RWPE1 (cell line): ENCODE measurements around the gene CMTM5.
A peak's percentile ranks its signal among the peaks of the same experiment; 100 is the strongest.

Experiments
- CTCF ChIA-PET: fragments of 350-600 bp; sonication (Branson Sonifier 250); formaldehyde crosslinking; extraction: SDS; loops from one replicate; lab custom pipeline; 2021; lab: Yijun Ruan, JAX
- POLR2A ChIA-PET: fragments of 400-600 bp; formaldehyde crosslinking; extraction: SDS; loops from one replicate; lab custom pipeline; 2020; ENCODE audit warnings: antibody characterized with exemption; ENCODE audit not compliant: low non-redundant PET; lab: Yijun Ruan, JAX
- DNase-seq: peaks from one replicate; pipeline ENCODE4 v3.0.0; 2012; ENCODE audit warnings: low spot score
- H3K27ac ChIP-seq: fragments of 450-650 bp; 2 replicates; pipeline ENCODE4 v1.5.1; 2017
- CTCF ChIP-seq: fragments of 450-650 bp; conservative IDR thresholded peaks from 2 replicates; pipeline ENCODE4 v1.5.1; 2017; ENCODE audit warnings: low read depth, mild to moderate bottlenecking

Gene CMTM5

DNA sequence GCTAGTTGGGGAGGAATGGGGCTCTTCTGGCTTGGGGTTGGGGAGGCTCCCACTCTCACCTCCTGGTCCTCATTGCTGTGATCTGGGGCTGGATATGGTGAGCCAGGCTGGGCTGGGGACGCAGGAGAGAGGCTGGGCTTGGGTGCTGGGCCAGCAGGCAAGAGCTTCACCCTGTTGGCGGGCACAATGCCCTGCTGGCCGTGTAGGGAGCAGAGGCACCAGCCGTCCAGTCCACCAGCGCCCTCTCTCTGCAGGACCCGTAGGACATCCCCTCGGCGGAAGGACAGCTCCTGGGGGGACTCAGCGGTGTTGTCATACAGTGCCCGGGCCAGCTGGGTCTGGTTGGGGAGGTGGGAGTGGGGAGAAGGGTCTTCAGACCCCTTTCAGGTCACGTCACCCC lies 16.4 kb upstream of the CMTM5 start:
- ChIA-PET POLR2A (no interaction called here), CTCF (interaction anchor here (0.6 to 1.0 kb wide), 2 partner anchors 24 to 62 kb away, joined by 3 read pairs; no protein-coding TSS in a partner anchor)
- DNase-seq: no peak
- TF ChIP-seq CTCF: no peak
- no peak overlapping the region for H3K27ac ChIP-seq

DNA sequence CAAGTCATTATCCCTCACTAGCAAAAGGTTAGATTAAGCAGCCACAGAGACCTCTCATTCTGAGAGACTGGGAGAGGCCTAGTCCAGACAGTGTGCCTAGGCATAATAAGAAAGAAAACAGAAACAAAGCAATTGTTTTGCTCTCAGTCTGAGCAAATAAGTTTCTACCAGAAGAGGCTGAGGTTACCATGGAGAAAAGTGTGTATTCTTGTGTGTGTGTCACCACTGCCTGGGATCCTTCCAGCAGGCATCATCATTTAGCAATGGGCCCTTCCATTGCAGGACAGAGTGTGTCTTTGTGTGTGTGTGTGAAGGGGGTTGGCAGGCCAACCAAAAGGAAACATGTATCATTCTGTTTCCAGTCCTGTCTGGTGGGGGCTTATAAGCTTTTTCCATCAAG lies 15.5 kb upstream of the CMTM5 start:
- CTCF ChIA-PET: no interaction called here
- no peak for DNase-seq
- POLR2A ChIA-PET: no interaction called here
- no peak overlapping the region for H3K27ac ChIP-seq
- no peak for TF ChIP-seq CTCF

DNA sequence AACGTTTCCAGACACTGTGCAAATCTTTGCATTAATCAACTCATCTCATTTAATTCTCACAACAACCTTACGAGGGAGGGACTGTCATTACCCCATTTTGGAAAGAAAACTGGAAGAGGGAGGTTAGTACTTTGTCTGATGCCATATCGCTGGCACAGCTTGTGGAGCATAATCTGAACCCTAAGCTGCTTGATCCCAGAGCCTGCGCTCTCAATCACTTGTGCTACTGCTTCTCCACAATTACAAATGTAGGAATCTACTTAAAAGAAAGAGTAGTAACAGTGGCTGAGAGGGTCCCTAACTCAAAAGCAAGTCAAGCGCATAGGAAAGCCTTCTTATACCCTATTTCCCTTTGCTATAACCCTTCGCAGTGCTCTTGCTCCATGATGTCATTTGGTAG lies 15.1 kb upstream of the CMTM5 start:
- DNase-seq: no peak
- ChIA-PET CTCF (no interaction called here), POLR2A (no interaction called here)
- no peak for TF ChIP-seq CTCF
- no peak overlapping the region for H3K27ac ChIP-seq

DNA sequence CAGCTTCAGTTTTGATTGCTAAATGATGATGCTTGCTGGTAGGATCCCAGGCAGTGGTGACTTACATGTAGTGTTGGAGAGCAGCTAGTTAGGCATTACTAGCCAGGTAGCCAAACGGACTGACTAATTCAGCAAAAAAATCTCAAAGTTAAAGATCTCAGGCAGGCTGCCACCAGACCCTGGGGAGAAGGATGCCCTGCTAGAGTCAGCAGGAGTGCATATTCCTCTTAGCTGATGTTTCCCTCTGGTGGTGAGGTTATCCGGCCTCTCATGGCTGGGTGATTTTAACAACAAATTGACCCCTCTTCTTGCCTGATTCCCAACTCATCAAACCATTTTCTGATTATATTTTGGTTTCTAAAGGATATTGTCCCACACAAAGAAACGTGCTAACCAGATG lies 14.6 kb upstream of the CMTM5 start:
- no peak for DNase-seq
- H3K27ac ChIP-seq: no peak overlapping the region
- no peak for TF ChIP-seq CTCF
- CTCF ChIA-PET: interaction anchor here (0.6 kb wide), 1 partner anchor 306 kb away, joined by 3 read pairs; no protein-coding TSS in a partner anchor
- POLR2A ChIA-PET: interaction anchor here (0.7 kb wide), 1 partner anchor 36 kb away, joined by 4 read pairs; no protein-coding TSS in a partner anchor

- peak overlapping the region; percentile 97 for H3K27ac ChIP-seq
- DNase-seq: no peak
- ChIA-PET CTCF (interaction anchor here (0.5 to 0.6 kb wide), 2 partner anchors 26 to 877 kb away, joined by 3 to 5 read pairs; no protein-coding TSS in a partner anchor), POLR2A (interaction anchor here (0.7 kb wide), 1 partner anchor 17 kb away, joined by 6 read pairs; no protein-coding TSS in a partner anchor)
- no peak for TF ChIP-seq CTCF
Measured at GRCh38 chr14:23364164-23365035, 12.4 kb upstream of the CMTM5 start.

GRCh38 chr14:23365036-23365731 lies 11.7 kb upstream of the CMTM5 start, which contains the start of gene EFS:
Gene EFS, minus strand, starts transcription at chr14:23365172. Its CDS starts 147 bp downstream, at chr14:23365025.
- peak; percentile 37 for DNase-seq
- ChIA-PET POLR2A (no interaction called here), CTCF (interaction anchor here (0.6 to 1.2 kb wide), 3 partner anchors 15 to 64 kb away, joined by 3 to 7 read pairs (median 5); no protein-coding TSS in a partner anchor)
- H3K27ac ChIP-seq: peak within 1 kb of the TSS; percentile 97
- no peak for TF ChIP-seq CTCF
